HG03342 (cell line): ENCODE measurements around the gene ZKSCAN4.

Source experiments
- ATAC-seq: cut with Tn5 transposase; IDR thresholded peaks from one replicate; pipeline ENCODE4 v1.9.1; 2021; ENCODE audit warnings: mild to moderate bottlenecking, moderate library complexity; ENCODE audit not compliant: unreplicated experiment

ZKSCAN4 gene

GRCh38 chr6:28209753-28210535, 42.1 kb downstream of the ZKSCAN4 start:
- no peak for ATAC-seq

DNA sequence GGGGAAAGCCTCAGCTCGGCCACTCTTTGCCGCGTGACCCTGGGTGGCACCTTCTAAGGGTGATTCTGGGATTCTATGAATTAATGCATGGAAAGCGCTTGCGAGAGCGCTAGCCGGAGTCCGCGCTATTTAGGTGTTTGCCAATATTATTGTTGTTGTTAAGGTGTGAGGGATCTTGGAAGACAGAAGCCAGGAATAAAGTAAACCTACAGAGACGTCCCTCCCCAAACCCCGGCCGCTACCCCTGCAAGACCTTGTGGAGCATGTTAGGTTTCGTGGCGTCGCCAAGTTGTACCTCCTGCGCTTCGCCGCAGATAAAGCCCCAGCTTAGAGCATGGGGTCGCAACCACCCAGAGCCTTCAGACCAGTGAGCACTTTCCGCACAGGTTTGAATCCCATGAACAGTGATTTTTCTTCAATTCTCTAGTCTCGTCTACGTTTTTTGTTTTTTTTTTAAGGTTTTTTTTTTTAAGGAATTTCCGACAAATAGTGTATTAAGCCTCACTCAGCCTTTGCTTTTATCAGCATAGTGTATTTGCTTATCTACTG, 43.9 kb downstream of the ZKSCAN4 start:
- no peak for ATAC-seq

GRCh38 chr6:28207510-28208110, 44.5 kb downstream of the ZKSCAN4 start:
- ATAC-seq = no peak

DNA sequence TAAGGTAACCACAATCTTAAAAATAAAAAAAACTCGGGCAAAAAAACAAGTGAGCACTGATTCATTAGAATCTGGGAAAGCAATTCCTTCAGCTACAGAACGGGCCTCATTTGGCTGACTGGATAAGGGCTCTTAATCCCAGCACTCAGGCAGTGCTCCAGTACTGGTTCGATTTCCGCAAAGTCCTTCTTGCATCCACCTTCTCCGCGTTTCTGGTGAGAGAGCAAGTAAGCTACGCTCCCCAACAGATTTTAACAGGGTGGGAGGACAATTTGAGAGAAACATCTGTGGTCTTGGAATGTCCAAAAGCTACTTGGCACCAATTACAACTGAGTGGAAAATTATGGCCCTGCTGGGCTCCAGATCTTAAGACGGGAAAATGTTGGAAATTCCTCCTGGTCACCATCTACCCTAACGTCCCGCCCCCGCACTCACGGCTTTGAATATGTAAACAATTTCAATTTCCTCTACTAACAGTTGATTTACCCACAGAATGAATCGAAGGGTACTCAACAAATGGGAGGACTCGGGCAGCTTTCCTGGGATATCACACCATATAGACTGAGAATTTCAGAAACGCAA, 45.0 kb downstream of the ZKSCAN4 start:
- no peak for ATAC-seq

DNA sequence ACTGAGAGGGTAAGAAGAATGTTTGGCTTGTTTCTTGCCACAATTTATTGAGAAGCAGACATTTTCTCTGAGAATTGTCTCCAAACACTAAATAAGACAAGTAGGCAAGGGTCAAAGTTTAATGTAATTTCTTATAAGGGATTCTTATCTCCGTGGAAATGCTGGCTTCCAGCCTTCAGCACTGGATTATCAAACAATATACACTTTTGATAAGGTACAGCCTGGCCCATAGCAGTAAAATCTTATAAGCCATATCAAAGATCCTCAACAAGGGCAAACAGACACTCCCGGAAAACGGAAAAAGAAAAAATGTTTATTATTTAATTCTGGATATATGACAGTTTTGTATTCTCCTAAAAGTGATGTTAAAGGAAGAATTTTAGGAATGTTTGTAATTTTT, 45.5 kb downstream of the ZKSCAN4 start:
- ATAC-seq = no peak

DNA sequence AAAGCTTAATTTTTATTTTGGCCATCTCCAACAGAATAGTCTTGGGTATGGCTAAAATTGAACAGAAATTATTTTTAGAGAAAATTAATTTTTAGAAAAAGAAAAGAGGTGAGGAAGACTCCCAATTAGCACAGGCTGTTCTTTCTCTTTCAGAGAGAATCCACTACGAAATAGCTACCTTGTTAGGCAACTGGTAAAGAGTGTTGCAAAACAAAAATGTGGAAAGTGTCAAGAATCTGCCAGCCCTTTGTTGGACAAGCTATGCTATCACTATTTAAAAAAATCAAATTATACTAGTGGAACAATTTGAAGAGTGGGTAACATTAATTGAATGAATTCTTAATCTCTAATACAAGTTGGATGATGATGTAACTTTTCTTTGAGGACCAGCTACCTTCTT, 46.2 kb downstream of the ZKSCAN4 start:
- no peak for ATAC-seq

DNA sequence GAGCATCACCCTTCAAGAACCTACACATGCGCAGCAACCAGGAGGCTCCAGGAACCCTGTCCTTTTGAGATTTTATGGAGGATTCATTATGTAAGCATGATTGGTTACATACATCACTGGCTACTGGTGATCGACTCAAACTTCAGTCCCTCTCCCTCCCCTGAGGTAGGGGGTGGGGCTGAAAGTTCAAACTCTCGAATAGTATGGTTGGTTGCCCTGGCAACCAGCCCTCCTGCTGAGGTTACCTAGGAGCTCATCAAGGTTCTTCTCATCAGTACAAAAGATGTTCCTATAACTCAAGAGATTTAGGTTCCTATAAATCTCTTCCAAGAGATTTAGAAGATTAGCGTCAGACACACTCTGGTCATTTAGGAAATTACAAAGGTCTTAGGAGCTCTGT, 48.9 kb downstream of the ZKSCAN4 start:
- no peak for ATAC-seq

DNA sequence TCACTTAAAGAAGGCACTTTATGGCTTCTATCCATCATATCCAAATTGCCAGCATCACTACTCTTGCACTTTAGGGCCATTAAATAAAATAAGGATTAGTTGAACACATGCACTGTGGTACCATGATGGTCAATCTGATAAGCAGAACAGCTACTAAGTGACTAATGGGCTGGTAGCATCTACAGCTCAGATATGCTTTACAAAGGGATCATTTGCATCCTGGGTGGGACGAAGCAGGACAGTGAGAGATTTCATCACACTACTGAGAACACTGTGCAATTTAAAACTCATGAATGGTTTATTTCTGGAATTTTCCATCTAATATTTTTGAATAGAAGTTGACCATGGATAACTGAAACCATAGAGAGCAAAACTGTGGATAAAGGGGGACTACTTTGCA, 52.0 kb downstream of the ZKSCAN4 start:
- ATAC-seq = no peak
